HG03520 (cell line): Measurements from ENCODE around the gene CCDC38.

Source experiments
- ATAC-seq: cut with Tn5 transposase; IDR thresholded peaks from one replicate; pipeline ENCODE4 v1.9.1; 2021; ENCODE audit warnings: mild to moderate bottlenecking, moderate library complexity; ENCODE audit not compliant: unreplicated experiment

CCDC38 gene

GRCh38 chr12:95837240-95838038 is 105.0 kb downstream of the CCDC38 start:
- ATAC-seq: no peak

- no peak for ATAC-seq
Measured at GRCh38 chr12:95836630-95837239, 105.7 kb downstream of the CCDC38 start.

DNA sequence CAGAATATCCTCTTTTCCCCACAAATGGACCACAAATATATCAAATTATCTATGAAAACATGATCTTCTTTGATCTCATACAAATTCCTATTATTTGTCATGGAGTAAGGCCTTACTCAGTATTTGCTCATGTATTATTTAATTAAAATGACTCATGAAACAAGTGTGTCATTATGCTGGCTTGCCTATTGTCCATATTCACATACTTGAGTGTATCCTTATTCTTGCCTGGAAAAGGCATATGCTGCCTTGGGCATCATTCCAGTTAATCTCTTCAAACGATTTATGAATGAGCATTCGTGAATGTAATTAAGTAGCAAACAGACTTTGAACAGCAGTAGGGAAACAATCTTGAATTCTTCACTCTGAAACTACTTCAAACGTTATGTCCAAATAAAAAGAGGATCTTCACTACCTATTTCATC is 106.2 kb downstream of the CCDC38 start:
- no peak for ATAC-seq

GRCh38 chr12:95834572-95834971 is 107.8 kb downstream of the CCDC38 start:
- ATAC-seq: no peak

DNA sequence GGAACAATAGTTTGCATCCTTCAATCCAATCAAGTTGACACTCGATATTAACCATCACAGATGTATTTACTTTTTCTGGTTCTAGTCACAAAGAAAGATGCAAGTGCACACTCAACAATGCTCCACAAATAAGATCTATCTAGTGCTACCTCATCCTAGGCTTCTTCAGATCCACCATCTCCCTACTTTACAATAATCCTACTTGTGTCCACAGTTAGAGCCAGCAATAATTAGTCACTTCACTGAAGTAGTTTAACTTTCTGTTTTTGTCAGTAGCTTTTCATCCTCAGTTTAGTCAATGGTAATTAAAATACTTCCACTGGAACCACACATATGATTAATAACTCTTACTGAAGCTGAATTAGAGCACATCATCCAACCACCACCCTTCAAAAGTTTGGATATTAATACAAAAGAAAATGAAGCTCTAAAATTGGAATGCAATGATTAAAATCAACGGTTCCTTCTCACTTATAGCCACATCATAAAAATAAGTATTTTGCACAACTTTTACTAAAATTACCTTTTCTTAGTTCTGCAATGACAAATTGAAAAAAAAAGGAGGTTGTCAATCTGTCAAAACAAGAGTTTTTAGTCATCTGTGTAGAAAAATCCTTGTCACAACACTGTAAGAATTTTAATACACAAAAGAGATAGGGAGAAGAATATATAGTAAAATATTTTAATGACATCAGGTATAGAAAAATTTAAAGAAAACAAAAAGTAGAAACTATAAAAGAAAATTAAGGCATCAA is 111.9 kb downstream of the CCDC38 start:
- no peak for ATAC-seq

DNA sequence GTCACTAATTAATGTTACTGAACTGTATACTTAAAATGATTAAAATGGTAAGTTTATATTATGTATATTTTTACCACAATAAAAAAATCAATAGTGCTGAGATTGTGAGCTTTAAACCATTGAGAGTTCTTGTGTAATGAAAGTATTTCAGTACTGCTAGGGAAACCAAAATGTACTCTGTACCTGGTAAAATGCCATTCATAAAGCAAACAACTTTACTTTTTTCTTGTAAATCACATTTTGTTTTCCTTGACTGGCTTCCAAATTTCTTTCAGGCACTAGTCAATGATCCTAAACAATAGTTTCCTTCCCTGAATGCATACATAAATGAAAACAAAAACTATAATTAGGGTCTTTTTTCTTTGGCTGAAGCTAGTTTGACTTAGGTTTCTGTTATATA is 113.0 kb downstream of the CCDC38 start:
- no peak for ATAC-seq

DNA sequence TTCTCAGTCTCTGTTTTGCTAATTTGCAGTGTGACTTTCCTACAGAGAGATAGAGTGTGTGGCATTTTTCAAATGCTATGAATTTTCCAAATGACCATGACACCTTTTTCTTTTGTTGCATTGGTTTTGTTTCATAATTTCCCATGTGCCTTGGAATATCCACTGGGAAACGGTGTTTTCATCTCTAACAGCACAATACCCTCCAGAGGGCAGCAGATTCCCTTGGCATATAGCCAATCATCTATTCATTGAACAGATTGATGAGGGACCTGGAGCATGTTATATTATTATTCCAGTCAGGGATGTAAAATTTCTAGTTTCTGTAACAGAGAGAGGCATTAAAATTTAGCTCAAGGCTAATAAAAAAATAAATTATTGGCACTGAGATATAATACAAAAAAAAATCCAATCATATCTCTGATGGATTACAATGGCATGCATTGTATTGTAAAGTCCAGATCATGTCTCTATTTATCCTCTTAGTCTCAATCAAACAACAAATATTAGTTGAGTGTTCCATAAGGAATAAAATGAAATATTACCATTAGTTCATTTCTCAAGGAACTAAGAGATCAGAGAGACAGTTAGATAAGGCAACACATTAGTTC is 122.2 kb downstream of the CCDC38 start:
- ATAC-seq: no peak
